ENCODE results near the gene OR52N2. TPM values are rescaled to one million over a fixed set of nuclear protein-coding genes. Genes with fewer than 3 reads are reported as not detected.
A peak's percentile ranks its signal among the peaks of the same experiment; 100 is the strongest.

The OR52N2 gene
- total RNA-seq: not detected

GRCh38 chr11:5808500-5809121 is at the start of gene OR52N2:
Gene OR52N2 (plus strand): TSS chr11:5808924. CDS start chr11:5820336, 11,412 bp downstream.
- DNase-seq: peak; percentile 83

- no peak for DNase-seq
Measured at GRCh38 chr11:5767056-5767455, 41.7 kb upstream of the OR52N2 start.

GRCh38 chr11:5783255-5783654 is 25.5 kb upstream of the OR52N2 start, which contains the start of gene OR52N5:
Gene OR52N5 (minus strand): TSS chr11:5783355. CDS start chr11:5778634, 4,721 bp downstream.
- DNase-seq: no peak

- no peak for DNase-seq
Measured at GRCh38 chr11:5791165-5791564, 17.6 kb upstream of the OR52N2 start, which contains the start of gene OR52N1. Gene OR52N1 (minus strand): TSS chr11:5791265. CDS start chr11:5788816, 2,449 bp downstream.

GRCh38 chr11:5796541-5796940 is 12.2 kb upstream of the OR52N2 start:
- DNase-seq: no peak

- DNase-seq: no peak
Measured at GRCh38 chr11:5803982-5804381, 4.7 kb upstream of the OR52N2 start.

GRCh38 chr11:5807580-5807979 is 1.1 kb upstream of the OR52N2 start:
- no peak for DNase-seq

- DNase-seq: no peak
Measured at GRCh38 chr11:5809122-5809519, 397 bp downstream of the OR52N2 start.

- DNase-seq: no peak
Measured at GRCh38 chr11:5809905-5810795, 1.4 kb downstream of the OR52N2 start.

GRCh38 chr11:5815534-5815933 is 6.8 kb downstream of the OR52N2 start:
- no peak for DNase-seq

- no peak for DNase-seq
Measured at GRCh38 chr11:5818245-5818886, 9.6 kb downstream of the OR52N2 start.

- DNase-seq: no peak
Measured at GRCh38 chr11:5831196-5831829, 22.6 kb downstream of the OR52N2 start.

- no peak for DNase-seq
Measured at GRCh38 chr11:5833446-5833845, 24.7 kb downstream of the OR52N2 start.

- DNase-seq: no peak
Measured at GRCh38 chr11:5837695-5838094, 29.0 kb downstream of the OR52N2 start.

- DNase-seq: no peak
Measured at GRCh38 chr11:5841797-5842196, 33.1 kb downstream of the OR52N2 start, which contains the start of gene OR52E6. Gene OR52E6 (minus strand): TSS chr11:5841897. CDS start chr11:5841897, 0 bp downstream.

- no peak for DNase-seq
Measured at GRCh38 chr11:5846701-5847100, 38.0 kb downstream of the OR52N2 start.

GRCh38 chr11:5847711-5848110 is 39.0 kb downstream of the OR52N2 start:
- no peak for DNase-seq

GRCh38 chr11:5851002-5851401 is 42.3 kb downstream of the OR52N2 start:
- no peak for DNase-seq

GRCh38 chr11:5857590-5857989 is 48.9 kb downstream of the OR52N2 start, which contains the start of gene OR52E8:
Gene OR52E8 (minus strand): TSS chr11:5857690. CDS start chr11:5857690, 0 bp downstream.
- DNase-seq: no peak

- no peak for DNase-seq
Measured at GRCh38 chr11:5865826-5866225, 57.1 kb downstream of the OR52N2 start.
